Epidermal melanocyte (primary cell): ENCODE results near the gene ATP11A.
"Not testable (repeated sequence)": the region's sequence is repeated elsewhere in the genome, so short reads cannot be mapped to it uniquely, and the experiment has no call there.

Source experiments
- DNase-seq: peaks from one replicate; pipeline ENCODE4 v3.0.0; 2011; ENCODE audit warnings: low spot score; ENCODE audit not compliant: insufficient read length

The ATP11A gene

DNA sequence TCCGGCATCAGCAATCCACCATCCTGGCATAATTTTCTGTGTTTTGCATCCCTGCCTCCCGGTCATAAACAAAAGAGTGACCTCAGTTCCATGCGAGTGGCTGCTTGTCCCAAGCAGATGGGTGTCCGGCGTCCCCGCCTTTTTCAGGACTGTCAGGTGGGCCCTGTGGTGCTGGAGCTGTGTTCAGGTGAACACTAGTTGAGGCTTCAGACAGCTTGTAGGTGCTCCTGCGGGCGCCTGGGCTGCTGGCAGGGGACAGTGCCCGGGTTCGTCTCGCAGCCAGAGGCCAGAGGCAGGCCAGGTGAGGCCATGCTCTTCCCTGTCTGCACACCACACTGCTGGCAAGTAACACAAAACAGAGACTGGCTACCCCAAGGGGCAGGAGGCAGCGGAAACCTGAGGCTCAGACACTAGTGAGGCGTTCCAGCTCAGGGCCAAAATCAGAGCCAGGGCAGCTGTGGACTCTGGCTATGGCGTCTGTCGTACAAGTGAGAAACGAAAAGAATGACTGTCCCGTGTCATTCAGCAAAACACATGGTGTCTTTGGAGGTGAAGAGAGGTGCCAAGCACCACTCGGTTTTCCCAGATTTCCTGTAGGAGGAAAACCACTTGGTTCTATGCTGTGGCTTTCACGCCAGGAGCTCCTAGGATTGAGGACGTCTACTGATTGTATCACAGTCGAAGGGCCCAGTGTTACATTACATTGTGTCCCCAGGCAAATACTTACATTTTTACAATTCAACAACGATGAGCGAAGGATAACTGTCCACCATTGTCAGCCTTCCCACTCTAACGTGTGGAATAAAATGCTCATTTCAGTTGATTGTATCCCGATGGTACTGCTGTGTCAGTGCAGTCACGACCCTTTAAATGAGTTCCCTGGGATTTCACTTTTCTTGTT is 104.0 kb downstream of the ATP11A start:
- DNase-seq = no peak

DNA sequence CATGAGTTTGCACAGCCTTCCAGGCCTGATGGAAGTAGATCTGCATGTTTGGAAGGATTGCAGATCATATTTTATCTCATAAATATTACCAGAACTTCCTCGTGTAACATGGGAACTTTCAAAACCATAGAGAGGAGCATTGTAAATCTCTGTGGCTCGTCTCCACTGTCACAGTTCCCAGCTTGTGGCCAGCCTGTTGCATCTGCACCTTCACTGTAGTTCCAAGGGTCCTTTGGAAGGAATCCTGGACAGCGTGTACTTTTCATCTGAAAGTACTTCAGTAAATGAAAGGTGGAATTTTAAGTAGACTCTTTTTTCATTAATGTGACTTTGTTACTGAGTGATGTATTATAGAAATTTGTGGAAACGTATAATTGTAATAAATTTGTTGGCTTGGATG is 105.4 kb downstream of the ATP11A start:
- DNase-seq = no peak

DNA sequence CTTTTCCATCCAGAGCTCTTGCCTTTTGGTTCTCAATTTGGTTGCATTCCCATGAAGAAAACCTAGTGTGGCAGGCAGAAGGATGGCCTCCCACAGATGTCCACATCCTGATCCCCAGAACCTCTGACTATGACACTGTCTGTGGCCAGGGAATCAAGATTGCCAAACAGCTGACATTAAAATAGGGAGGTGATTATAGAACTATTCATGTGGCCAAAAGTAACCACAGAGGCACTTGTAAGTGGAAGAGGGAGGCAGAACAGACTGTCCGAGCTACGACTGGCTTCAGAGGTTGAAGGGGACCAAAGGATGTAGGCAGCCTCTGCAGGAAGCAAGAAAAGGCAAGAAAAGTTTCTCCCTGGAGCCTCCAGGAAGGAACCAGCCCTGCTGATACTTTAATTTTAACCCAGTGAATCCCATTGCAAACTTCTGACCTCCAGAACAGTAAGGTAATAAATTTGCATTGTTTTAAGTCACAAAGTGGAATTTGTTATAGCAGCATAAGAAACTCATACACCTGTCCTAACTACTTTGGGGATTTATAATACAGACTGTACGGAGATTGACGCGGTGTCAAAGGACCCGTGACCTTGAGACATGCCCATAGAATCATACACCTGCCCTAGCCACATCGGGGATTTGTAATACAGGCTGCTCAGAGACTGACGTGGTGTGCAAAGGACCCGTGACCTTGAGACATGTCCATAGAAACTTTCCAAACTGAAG is 106.5 kb downstream of the ATP11A start:
- DNase-seq = no peak

DNA sequence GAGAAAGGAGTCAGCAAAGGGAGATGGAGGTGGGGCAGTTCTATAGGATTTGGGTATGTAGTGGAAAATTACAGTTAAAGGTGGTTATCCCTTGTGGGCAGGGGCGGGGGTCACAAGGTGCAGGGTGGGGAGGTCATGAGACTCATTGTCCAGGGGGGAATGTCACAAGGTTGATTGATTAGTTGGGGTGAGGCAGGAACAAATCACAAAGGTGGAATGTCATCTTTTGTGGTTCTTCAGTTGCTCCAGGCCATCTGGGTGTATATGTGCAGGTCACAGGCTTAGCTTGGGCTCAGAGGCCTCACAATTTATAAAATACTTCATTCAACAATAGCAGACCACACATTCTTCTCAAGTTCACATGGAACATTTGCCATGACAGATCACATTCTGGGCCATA is 109.6 kb downstream of the ATP11A start:
- DNase-seq = no peak

DNA sequence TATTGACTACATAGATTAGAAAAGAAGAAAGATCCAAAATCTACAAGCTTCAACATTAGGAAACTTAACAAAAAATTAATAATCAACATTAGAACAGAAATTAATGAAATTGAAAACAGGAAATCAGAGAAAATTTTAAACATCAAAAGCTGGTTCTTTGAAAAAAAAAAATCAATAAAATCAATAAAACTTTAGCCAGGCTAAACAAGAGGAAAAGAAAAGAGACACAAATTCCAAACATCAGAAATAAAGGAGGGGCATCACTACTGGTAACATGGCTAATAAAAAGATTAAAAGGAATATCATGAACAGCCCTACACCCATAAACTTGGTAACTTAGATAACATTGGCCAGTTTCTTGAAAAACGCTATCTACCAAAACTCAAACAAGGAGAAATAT is 110.2 kb downstream of the ATP11A start:
- DNase-seq = no peak

DNA sequence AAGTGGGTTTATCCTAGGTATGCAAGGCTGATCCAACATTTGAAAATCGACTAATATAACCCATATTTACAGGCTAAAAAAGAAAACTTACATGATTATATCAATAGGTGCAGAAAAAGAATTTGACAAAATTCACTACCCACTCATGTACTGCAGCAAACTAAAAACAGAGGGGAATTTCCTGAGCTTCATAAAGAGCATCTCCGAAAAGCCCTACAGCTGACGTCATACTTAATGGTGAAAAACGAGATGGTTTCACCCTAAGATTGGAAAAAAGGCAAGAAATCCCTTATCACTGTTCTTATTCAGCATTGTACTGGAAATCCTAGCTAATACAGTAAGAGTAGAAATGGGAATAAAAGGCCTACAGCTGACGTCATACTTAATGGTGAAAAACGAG is 111.0 kb downstream of the ATP11A start:
- DNase-seq = not testable (repeated sequence)

DNA sequence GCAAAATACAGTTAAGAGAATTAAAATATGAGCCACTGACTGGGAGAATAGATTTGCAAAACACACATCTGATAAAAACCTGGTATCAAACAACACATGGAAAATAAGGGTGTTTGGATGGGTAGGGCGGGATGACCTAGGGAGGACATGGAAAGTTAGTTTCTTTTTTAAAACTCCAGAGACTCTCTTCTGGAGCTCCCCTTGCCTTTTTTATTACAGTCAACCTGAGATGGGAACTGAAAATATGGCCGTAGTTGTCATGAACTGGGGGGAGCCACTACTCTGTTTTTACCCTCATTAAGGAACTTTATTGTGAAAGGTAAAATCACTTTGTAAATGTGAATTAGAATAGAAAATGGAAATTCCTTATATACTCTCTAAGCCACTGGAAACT is 113.0 kb downstream of the ATP11A start:
- DNase-seq = peak; percentile 10

DNA sequence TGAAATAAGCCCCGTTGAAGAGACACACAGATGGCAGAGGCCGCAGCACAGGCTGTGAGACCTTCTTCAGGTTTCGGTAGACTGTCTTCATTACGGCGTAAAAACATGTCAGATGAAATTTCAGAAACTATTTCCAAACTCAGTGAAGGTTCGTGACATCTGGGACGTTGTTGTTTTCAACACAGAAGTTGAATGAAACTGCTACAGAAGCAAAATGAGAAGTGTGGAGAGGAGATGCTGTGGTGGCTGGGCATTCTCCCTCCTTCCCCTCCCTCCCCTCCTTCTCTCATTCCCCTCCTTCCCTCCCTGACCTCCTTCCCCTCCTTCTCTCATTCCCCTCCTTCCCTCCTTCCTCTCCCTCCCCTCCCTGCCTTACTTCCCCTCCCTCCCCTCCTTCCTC is 113.6 kb downstream of the ATP11A start:
- DNase-seq = no peak

DNA sequence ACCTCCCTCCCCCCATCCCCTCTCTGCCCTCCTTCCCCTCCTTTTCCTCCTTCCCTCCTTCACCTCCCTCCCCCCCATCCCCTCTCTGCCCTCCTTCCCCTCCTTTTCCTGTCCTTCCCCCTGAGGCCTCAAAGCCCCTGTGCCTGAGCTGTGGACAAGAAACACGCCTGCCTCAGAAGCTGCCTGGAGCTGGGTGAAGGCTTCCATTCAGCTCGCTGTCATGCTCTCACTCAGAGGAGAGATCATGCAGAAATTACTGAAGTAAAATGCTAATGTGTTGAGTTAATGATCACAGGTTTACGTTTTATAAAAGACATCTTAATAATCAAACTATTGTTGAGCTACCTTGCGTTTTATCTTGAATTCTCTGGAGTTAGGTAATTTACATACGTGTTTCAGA is 114.5 kb downstream of the ATP11A start:
- DNase-seq = no peak

DNA sequence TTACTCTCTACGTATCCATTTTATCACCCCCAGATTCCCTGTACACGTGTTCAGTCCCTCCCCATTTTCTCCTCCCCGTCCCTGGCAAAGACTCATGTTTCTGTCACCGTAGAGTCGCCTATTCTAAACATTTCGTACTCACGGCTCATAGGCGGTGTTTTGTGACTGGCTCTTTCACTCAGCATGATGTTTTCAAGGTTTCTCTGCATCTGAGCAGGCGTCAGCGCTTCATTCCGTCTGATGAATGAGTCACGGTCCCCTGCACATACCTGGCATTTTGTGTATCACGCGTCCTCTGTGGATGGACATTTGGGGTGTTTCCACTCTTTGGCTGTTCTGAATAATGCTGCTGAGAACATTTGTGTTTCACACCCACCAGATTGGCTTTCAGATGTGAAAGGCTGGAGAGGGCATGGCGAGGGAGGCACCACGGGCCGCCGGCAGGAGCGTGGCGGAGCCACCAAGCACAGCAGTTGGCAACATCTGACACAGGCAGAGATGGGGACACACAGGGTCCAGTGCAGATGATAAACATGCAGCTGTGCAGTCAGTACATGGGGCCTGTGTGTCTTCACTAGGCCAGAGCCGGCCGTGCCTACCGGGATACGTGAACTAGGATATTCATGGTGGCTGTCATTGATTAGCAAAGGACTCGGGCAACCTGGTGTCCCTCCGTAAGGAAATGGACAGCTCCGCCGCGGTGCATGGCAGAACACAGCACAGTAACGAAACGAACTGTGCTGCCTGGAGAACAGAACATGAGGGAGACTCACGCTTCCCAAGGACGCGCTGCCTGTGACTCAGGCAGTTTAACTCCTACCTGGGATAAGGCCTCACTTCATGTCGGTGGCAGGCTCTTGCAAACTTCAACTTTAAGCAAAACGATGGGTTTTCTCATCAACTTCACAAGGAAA is 117.2 kb downstream of the ATP11A start:
- peak; percentile 12 for DNase-seq

DNA sequence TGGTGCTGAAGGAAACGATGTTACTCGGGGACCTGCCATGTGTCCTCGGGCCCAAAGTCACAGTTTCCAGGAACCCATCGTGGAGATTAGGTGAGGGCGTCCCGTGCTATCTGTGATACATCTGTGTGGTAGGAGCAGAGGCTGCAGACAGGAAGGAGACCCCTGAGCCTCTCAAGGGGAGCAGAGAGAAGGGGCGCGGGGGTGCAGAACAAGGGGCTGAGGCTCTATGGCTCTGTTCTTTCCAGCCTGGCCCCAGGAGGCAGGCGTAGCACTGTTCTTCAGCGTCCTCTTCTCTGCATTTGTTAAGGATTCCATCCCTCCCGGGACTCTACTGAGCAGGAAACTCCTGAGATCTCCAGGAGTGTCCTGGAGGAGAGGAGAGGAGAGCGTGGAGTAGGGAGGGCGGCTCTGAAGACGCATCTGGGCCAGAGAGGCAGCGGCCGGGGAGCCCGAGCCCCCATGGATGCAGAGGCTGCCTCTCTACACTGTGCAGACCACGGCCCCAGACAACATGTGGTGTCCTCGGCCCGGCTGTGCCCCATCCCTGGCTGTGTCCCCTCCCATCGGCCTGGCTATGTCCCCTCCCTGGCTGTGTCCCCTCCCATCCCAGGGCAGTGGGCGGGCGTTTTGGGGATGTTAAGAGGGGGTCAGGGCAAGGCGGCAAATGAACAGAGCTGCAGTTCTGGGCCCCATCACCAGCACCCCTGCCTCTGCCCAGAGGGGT is 118.0 kb downstream of the ATP11A start:
- no peak for DNase-seq

DNA sequence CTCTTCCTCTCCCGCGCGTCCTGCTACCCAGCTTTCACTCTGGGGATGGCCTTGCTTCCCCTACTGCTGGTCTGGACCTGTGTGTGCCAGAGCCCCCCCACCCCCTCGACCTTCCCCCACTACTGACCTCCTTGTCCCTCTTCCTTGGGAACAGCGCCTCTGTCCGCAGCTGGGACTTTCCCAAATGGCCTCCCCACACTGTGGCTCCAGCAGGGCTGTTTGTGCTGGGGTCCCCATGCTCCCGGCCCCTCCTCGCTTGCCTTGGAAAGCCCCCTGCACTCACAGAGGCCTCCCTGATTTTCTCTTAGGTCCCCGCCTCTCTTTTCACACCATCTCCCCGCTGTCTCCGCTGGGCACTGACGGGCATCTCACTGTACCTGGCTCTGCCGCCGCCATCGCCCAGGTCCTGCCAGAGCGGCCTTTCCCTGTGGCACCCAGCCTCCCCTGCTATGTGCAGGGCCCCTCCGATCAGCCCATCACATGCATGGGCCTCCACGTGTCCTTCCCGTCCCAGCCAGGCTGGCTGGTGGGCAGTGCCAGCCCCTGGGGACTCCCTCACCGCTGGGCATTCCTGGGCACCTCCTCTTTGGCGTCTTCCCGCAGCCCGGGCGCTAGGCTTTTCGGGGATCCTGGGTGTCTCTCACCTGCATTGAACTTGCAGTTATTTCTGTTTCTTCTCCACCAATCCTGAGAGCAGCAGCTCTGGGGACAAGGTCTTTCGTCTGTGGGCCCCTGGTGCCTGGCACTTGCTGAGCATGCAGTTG is 118.7 kb downstream of the ATP11A start:
- peak; percentile 7 for DNase-seq

DNA sequence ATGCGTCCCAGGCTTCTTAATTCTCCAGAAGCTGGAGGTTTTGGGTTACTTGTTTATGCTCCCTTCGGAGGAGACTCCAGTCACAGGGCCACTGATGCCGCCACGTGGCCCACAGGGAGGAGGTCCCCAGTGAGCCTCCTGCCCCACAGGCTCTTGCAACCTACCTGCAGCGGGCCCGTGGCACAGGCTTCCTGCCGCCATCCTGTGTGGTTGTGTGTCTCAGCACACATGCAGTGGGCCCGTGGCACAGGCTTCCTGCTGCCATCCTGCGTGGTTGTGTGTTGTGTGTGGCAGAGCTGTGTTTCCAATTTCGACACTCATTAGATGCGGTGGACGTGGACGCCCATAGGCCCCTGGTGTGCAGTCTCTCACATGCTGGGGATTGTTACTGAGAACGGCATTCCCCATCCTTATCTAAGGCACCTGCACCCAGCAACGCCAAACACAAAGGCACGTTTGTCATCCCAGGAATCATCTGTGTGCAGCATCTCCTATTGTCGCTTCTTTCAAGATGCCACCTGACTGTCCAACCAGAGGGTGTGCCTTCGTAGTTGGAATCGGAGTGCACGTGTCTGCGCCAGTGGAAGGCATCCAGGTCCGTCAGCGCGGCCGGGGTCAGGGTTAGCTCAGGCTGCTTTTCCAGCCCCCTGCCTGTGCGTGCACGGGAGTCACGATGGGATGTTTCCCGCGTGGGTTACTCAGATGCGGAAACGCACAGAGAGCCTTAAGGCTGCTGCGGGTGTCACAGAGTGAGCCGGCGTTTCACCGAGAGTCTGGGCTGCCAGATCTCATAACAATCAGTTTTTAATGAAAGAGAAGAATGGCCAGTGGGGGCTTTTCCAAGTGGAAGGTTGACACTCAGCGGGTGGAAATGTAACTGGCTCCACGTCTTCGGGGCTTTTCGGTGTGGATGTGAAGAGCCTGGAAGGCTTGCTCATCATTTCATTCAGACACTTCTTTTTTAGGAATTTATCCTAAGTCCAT is 119.8 kb downstream of the ATP11A start:
- DNase-seq = peak; percentile 11

DNA sequence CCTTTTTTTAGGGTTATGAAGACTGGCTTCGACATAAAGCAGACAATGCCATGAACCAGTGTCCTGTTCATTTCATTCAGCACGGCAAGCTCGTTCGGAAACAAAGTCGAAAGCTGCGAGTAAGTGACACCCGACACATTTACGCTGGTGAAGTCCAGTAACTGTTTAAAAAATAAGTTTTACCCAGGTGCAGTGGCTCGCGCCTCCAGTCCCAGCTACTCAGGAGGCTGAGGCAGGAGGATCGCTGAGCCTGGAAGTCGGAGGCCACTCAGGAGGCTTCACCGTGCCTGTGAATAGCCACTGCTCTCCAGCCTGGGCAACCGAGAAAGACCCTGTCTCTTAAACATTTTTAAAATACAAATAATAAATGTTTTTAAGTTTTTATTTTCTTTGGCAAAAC is 120.8 kb downstream of the ATP11A start:
- DNase-seq = no peak

DNA sequence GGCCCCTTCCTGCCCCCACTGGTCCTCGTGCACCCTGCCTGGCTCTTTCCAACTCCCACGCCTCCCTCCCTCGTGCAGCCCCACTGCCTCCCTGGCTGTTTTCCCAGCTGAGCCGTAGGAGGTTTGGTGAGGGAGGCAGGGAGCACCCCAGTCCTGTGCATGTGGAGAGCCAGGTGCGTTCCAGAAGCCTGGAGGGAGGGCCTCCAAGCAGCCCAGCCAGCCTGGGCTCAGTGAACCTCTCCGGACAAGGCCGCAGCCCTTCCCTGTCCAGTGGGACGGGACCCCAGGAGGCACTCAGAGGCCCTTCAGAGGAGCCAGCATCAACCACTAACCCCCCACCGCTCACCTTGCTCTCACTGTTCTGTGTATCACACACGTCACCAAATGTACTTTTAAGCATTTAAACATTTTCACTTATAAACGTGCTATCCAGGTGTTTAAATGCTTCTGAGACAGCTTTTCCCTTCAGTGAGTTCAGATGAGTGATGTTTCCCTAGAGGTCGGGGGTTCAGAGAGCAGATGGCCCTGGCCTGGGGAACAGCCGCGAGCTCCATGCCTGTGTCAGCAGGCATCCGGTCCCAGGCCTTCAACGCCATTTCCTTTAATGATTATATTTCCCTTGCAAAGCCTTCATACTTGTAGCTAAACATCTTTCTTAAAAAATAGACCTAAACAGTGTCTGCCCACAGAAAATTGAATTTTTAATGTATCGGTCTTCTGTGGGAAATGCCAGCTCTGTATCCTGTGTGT is 122.6 kb downstream of the ATP11A start:
- peak; percentile 5 for DNase-seq

DNA sequence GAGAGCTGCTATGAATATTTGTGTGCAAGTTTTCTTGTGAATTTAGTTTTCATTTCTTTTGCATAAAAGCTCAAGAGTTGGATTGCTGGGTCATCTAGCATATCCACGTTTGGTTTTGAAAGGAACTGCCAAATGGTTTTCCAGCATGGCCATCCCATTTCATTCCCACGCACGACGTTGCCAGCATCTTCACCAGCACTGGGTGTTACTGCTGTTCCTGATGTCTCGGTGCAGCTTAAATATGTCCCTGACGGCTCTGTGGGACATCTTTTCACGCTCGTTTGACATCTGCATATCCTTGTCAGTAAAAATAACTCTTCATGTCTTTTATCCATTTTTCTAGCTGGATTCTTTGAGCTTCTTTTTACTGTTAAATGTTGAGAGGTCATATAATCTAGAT is 123.7 kb downstream of the ATP11A start:
- DNase-seq = no peak

DNA sequence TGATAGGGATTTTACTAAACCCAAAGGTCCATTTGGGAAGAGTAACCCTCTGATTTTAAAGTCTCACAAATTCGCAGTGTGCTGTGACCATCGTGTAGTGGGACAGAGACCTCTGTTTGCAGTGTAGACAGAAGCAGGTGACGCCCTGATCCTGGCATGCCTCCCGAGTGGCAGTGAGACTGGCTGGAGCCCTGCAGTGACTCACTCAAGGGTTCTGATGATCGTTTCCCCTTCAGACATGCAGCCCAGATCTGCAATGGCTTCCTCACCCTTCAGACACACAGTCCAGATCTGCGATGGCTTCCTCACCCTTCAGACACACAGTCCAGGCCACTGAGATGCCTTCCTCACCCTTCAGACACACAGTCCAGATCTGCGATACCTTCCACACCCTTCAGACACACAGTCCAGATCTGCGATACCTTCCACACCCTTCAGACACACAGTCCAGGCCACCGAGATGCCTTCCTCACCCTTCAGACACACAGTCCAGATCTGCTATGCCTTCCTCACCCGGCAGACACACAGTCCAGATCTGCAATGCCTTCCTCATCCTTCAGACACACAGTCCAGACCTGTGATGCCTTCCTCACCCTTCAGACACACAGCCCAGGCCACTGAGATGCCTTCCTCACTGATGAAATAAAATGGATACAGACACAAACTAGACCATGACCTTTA is 125.2 kb downstream of the ATP11A start:
- peak; percentile 14 for DNase-seq

DNA sequence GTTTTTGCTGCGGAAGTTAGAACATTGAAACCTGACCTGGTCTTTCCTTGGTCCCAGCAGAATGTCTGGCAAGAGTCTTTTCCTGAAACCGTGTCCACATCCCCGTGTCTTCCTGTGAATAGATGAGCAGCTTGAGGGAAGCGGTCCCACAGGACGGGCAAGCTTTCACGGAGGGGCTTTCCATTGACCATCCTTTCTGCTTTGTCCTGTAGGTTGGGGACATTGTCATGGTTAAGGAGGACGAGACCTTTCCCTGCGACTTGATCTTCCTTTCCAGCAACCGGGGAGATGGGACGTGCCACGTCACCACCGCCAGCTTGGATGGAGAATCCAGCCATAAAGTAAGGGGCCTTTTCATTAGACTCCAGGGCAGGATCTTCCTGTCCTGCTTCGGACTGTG is 126.0 kb downstream of the ATP11A start:
- peak; percentile 13 for DNase-seq
